PC-9 (cell line): ENCODE data around the gene CD300H.

Experiments
- CTCF ChIP-seq: fragments of 200-600 bp; sonication (generic); conservative IDR thresholded peaks from 2 replicates; pipeline ENCODE4 v1.6.1; 2017; ENCODE audit warnings: mixed run types, antibody characterized with exemption, mild to moderate bottlenecking, moderate library complexity
- EZH2 ChIP-seq: fragments of 200-600 bp; sonication (generic); IDR thresholded peaks from 2 replicates; pipeline ENCODE4 v1.8.0; 2017; ENCODE audit warnings: antibody characterized with exemption, low read depth

GRCh38 chr17:74528491-74529199 is 38.7 kb downstream of the CD300H start:
- no peak for TF ChIP-seq CTCF
- no peak for TF ChIP-seq EZH2
